ENCODE results near the gene ADGRG1. TPM values are rescaled to one million over a fixed set of nuclear protein-coding genes. Genes with fewer than 3 reads are reported as not detected.

The ADGRG1 gene
- total and polyA plus RNA-seq, 2 donors (not counting 1 experiment from before 2014, with no cell fraction given), result 0.20 to 0.61 TPM

DNA sequence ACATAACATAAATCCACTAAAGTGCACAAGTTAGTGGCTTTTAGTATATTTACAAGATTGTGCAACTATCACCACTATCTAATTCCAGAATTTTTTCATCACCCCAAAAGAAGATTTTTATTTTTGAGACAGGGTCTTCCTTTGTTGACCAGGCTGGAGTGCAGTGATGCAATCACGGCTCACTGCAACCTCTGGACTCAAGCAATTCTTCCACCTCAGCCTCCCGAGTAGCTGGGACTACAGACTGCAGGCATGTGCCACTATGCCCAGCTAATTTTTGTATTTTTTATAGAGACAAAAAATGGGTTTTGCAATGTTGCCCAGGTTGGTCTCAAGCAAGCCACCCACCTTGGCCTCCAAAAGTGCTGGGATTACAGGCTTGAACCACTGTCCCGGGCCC lies 81.2 kb downstream of the ADGRG1 start:
- Mint-ChIP-seq H3K27ac (no peak overlapping the region), H3K27me3 (peaks cover 30% of the 10 kb centered on the region), H3K9me3 (ENCODE audit: insufficient read depth) (no peaks in the 10 kb centered on the region), H3K4me3 (no peak overlapping the region), H3K4me1 (no peaks in the 10 kb centered on the region)
- no peaks in the 10 kb centered on the region for H3K36me3 ChIP-seq (replicated peaks in 1 of 2; ENCODE audit: control extremely low read depth in 1 of 2, control insufficient read depth in 1 of 2, extremely low read depth in 1 of 2, insufficient read depth in 2 of 2, low read length in 1 of 2)
- H4K20me1 ChIP-seq (ENCODE audit: control insufficient read depth, insufficient read depth, low read length, poor library complexity, severe bottlenecking), result no peaks in the 10 kb centered on the region
- H3K4me3 ChIP-seq (ENCODE audit: control extremely low read depth in 1 of 5, extremely low read depth in 1 of 5, insufficient read depth in 1 of 5, low read depth in 2 of 5, low read length in 4 of 5), result no peak overlapping the region
- POLR2A ChIA-PET, result no interaction called here
- H3K27ac ChIP-seq (ENCODE audit: low read length in 2 of 2), result no peak overlapping the region
- H3K9me3 ChIP-seq (ENCODE audit: control extremely low read depth in 1 of 3, control insufficient read depth in 2 of 3, insufficient read depth in 1 of 3, low read length in 2 of 3), result peaks cover 0 to 3% (median 0%) of the 10 kb centered on the region in 3 donors
- H2AFZ ChIP-seq (ENCODE audit: insufficient read depth, low read depth, low read length, poor library complexity, severe bottlenecking), result no peak overlapping the region
- H3K9ac ChIP-seq (ENCODE audit: low read length), result no peak overlapping the region
- intact Hi-C loops (cut with micrococcal nuclease), result no loop called here
- 100% methylated on average over 3 of the region's 3 CpGs for WGBS (ENCODE audit: insufficient coverage)
- CTCF ChIA-PET, result no interaction called here
- TF ChIP-seq EZH2 (IDR thresholded peaks at IDR 0.05; ENCODE audit: borderline replicate concordance, insufficient read depth, low read depth, low read length, poor library complexity, severe bottlenecking), result no peak
- TF ChIP-seq, protein P1, sequence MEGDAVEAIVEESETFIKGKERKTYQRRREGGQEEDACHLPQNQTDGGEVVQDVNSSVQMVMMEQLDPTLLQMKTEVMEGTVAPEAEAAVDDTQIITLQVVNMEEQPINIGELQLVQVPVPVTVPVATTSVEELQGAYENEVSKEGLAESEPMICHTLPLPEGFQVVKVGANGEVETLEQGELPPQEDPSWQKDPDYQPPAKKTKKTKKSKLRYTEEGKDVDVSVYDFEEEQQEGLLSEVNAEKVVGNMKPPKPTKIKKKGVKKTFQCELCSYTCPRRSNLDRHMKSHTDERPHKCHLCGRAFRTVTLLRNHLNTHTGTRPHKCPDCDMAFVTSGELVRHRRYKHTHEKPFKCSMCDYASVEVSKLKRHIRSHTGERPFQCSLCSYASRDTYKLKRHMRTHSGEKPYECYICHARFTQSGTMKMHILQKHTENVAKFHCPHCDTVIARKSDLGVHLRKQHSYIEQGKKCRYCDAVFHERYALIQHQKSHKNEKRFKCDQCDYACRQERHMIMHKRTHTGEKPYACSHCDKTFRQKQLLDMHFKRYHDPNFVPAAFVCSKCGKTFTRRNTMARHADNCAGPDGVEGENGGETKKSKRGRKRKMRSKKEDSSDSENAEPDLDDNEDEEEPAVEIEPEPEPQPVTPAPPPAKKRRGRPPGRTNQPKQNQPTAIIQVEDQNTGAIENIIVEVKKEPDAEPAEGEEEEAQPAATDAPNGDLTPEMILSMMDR (IDR thresholded peaks at IDR 0.05), result no peak
- H3K4me2 ChIP-seq (replicated peaks; ENCODE audit: low read depth, low read length, poor library complexity, severe bottlenecking), result no peak overlapping the region
- no peak for ATAC-seq (ENCODE audit: low read depth)
- H3K79me2 ChIP-seq (ENCODE audit: control insufficient read depth, insufficient read depth, low read length), result no peaks in the 10 kb centered on the region
- H3K27me3 ChIP-seq (replicated peaks in 1 of 4; ENCODE audit: control extremely low read depth in 1 of 4, control insufficient read depth in 3 of 4, insufficient read depth in 4 of 4, low read length in 3 of 4), result no peaks in the 10 kb centered on the region
- H3K4me1 ChIP-seq (ENCODE audit: control insufficient read depth in 2 of 2, insufficient read depth in 2 of 2, low read length in 2 of 2), result no peaks in the 10 kb centered on the region
- DNase-seq, result no peak

DNA sequence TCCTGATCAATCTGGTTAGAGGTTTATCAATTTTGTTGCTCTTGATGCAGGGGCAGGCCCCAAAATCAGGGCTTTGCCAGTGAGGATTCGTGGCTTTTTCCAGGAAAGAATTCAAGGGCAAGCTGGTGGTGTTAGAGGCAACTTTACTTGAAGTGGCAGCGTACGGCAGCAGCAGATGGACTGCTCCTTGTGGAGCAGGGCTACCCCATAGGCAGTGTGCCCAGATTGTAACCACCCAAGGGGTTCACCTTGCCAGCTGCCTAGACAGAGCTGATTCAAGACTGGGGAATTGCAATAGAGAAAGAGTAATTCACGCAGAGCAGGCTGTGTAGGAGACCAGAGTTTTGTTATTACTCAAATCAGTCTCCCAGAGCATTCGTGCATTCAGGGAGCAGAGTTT lies 82.9 kb downstream of the ADGRG1 start:
- peaks cover 36% of the 10 kb centered on the region for H3K27me3 Mint-ChIP-seq
- ATAC-seq (ENCODE audit: low read depth) (no peak), DNase-seq (no peak)
- Histone ChIP-seq H3K9ac (ENCODE audit: low read length) (no peak overlapping the region), H3K4me1 (ENCODE audit: control insufficient read depth in 2 of 2, insufficient read depth in 2 of 2, low read length in 2 of 2) (no peaks in the 10 kb centered on the region), H3K79me2 (ENCODE audit: control insufficient read depth, insufficient read depth, low read length) (no peaks in the 10 kb centered on the region), H3K4me2 (replicated peaks; ENCODE audit: low read depth, low read length, poor library complexity, severe bottlenecking) (no peak overlapping the region), H3K9me3 (ENCODE audit: control extremely low read depth in 1 of 3, control insufficient read depth in 2 of 3, insufficient read depth in 1 of 3, low read length in 2 of 3) (peaks cover 0 to 3% (median 0%) of the 10 kb centered on the region in 3 donors), H4K20me1 (ENCODE audit: control insufficient read depth, insufficient read depth, low read length, poor library complexity, severe bottlenecking) (no peaks in the 10 kb centered on the region), H2AFZ (ENCODE audit: insufficient read depth, low read depth, low read length, poor library complexity, severe bottlenecking) (no peak overlapping the region), H3K27ac (ENCODE audit: low read length in 2 of 2) (no peak overlapping the region), H3K36me3 (replicated peaks in 1 of 2; ENCODE audit: control extremely low read depth in 1 of 2, control insufficient read depth in 1 of 2, extremely low read depth in 1 of 2, insufficient read depth in 2 of 2, low read length in 1 of 2) (no peaks in the 10 kb centered on the region), H3K4me3 (ENCODE audit: control extremely low read depth in 1 of 5, extremely low read depth in 1 of 5, insufficient read depth in 1 of 5, low read depth in 2 of 5, low read length in 4 of 5) (no peak overlapping the region), H3K27me3 (replicated peaks in 1 of 4; ENCODE audit: control extremely low read depth in 1 of 4, control insufficient read depth in 3 of 4, insufficient read depth in 4 of 4, low read length in 3 of 4) (peaks cover 0 to 3% (median 0%) of the 10 kb centered on the region in 4 experiments)
- no peak overlapping the region for H3K4me3 Mint-ChIP-seq
- TF ChIP-seq, protein P1 (IDR thresholded peaks at IDR 0.05), result no peak
- no peak for TF ChIP-seq EZH2 (IDR thresholded peaks at IDR 0.05; ENCODE audit: borderline replicate concordance, insufficient read depth, low read depth, low read length, poor library complexity, severe bottlenecking)
- CTCF ChIA-PET, result no interaction called here
- no peaks in the 10 kb centered on the region for H3K9me3 Mint-ChIP-seq (ENCODE audit: insufficient read depth)
- 76% methylated on average over 5 of the region's 5 CpGs for WGBS (ENCODE audit: insufficient coverage)
- intact Hi-C loops (cut with micrococcal nuclease), result no loop called here
- POLR2A ChIA-PET, result no interaction called here
- H3K27ac Mint-ChIP-seq, result no peak overlapping the region
- H3K4me1 Mint-ChIP-seq, result no peaks in the 10 kb centered on the region

Measured in B cell (primary cell).